ENCODE data around the gene MAD1L1.

Gene MAD1L1

DNA sequence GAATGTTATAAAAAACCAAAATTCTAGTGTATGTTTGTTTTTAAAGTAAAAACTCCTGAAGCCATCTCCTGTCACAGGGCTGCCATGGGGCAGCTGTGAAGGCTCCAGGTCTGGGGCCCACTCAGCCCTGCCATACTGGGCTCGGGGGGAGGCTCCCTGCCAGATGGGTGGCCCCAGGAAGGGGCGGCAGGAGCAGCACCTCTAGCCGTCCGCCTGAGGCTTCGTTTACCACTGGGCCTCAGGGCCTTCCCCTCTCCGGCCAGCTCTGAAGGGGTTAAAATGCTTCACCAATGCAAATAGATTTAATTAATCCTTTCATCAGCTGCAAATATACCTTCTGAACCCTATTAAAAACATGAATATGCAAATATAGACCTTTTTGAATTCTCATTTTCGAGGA is 423.7 kb downstream of the MAD1L1 start (continued):
- TF ChIP-seq, protein P1, sequence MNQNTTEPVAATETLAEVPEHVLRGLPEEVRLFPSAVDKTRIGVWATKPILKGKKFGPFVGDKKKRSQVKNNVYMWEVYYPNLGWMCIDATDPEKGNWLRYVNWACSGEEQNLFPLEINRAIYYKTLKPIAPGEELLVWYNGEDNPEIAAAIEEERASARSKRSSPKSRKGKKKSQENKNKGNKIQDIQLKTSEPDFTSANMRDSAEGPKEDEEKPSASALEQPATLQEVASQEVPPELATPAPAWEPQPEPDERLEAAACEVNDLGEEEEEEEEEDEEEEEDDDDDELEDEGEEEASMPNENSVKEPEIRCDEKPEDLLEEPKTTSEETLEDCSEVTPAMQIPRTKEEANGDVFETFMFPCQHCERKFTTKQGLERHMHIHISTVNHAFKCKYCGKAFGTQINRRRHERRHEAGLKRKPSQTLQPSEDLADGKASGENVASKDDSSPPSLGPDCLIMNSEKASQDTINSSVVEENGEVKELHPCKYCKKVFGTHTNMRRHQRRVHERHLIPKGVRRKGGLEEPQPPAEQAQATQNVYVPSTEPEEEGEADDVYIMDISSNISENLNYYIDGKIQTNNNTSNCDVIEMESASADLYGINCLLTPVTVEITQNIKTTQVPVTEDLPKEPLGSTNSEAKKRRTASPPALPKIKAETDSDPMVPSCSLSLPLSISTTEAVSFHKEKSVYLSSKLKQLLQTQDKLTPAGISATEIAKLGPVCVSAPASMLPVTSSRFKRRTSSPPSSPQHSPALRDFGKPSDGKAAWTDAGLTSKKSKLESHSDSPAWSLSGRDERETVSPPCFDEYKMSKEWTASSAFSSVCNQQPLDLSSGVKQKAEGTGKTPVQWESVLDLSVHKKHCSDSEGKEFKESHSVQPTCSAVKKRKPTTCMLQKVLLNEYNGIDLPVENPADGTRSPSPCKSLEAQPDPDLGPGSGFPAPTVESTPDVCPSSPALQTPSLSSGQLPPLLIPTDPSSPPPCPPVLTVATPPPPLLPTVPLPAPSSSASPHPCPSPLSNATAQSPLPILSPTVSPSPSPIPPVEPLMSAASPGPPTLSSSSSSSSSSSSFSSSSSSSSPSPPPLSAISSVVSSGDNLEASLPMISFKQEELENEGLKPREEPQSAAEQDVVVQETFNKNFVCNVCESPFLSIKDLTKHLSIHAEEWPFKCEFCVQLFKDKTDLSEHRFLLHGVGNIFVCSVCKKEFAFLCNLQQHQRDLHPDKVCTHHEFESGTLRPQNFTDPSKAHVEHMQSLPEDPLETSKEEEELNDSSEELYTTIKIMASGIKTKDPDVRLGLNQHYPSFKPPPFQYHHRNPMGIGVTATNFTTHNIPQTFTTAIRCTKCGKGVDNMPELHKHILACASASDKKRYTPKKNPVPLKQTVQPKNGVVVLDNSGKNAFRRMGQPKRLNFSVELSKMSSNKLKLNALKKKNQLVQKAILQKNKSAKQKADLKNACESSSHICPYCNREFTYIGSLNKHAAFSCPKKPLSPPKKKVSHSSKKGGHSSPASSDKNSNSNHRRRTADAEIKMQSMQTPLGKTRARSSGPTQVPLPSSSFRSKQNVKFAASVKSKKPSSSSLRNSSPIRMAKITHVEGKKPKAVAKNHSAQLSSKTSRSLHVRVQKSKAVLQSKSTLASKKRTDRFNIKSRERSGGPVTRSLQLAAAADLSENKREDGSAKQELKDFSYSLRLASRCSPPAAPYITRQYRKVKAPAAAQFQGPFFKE (tag by site-specific recombination; IDR thresholded peaks at IDR 0.05; ENCODE audit: borderline replicate concordance), result no peak
- TF ChIP-seq ZNF366 (tag by site-specific recombination; conservative IDR thresholded peaks at IDR 0.05) (no peak), ZFP37 (tag by site-specific recombination; IDR thresholded peaks at IDR 0.05) (no peak), ZXDB (tag by site-specific recombination; IDR thresholded peaks at IDR 0.05) (no peak), GLI2 (tag by site-specific recombination; IDR thresholded peaks at IDR 0.05; ENCODE audit: borderline replicate concordance, low read depth) (no peak), ZNF501 (tag by site-specific recombination; IDR thresholded peaks at IDR 0.05) (no peak), KLF16 (tag by site-specific recombination; IDR thresholded peaks at IDR 0.05) (no peak)
- TF ChIP-seq, protein P2, sequence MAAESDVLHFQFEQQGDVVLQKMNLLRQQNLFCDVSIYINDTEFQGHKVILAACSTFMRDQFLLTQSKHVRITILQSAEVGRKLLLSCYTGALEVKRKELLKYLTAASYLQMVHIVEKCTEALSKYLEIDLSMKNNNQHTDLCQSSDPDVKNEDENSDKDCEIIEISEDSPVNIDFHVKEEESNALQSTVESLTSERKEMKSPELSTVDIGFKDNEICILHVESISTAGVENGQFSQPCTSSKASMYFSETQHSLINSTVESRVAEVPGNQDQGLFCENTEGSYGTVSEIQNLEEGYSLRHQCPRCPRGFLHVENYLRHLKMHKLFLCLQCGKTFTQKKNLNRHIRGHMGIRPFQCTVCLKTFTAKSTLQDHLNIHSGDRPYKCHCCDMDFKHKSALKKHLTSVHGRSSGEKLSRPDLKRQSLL (tag by site-specific recombination; IDR thresholded peaks at IDR 0.05), result no peak

DNA sequence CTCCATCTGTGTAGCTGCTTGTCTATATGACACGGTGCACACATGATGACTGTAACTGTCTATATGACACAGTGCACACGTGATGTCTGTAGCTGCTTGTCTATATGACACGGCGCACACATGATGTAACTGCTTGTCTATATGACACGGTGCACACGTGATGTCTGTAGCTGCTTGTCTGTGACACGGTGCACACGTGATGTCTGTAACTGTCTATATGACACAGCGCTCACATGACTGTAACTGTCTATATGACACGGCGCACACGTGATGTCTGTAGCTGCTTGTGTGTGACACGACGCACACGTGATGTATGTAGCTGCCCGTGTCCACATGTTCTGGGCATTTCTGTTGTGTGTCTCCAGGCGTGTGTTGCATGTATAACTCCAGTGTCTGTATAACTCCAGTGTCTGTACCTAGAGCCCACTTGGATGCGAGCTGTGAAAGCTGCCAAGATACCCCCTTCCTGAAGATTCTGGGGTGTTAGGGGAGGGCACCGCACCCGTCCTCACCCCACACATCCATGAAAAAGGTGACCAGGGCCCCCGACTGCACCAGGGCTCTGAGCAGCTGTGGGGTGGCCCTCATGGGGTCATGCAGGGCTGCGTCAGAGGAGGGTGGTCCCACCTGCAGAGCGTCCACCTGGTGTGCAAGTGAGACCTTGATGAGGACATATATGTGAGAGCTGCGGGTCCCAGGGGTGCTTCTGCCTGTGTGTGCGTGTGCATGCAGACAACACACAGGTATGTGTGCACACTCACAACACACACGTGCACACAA is 424.7 kb downstream of the MAD1L1 start:
- TF ChIP-seq ZNF521 (tag by site-specific recombination; IDR thresholded peaks at IDR 0.05), result no peak
- TF ChIP-seq ZNF514 (tag by site-specific recombination; IDR thresholded peaks at IDR 0.05), result no peak
- TF ChIP-seq, protein P3, sequence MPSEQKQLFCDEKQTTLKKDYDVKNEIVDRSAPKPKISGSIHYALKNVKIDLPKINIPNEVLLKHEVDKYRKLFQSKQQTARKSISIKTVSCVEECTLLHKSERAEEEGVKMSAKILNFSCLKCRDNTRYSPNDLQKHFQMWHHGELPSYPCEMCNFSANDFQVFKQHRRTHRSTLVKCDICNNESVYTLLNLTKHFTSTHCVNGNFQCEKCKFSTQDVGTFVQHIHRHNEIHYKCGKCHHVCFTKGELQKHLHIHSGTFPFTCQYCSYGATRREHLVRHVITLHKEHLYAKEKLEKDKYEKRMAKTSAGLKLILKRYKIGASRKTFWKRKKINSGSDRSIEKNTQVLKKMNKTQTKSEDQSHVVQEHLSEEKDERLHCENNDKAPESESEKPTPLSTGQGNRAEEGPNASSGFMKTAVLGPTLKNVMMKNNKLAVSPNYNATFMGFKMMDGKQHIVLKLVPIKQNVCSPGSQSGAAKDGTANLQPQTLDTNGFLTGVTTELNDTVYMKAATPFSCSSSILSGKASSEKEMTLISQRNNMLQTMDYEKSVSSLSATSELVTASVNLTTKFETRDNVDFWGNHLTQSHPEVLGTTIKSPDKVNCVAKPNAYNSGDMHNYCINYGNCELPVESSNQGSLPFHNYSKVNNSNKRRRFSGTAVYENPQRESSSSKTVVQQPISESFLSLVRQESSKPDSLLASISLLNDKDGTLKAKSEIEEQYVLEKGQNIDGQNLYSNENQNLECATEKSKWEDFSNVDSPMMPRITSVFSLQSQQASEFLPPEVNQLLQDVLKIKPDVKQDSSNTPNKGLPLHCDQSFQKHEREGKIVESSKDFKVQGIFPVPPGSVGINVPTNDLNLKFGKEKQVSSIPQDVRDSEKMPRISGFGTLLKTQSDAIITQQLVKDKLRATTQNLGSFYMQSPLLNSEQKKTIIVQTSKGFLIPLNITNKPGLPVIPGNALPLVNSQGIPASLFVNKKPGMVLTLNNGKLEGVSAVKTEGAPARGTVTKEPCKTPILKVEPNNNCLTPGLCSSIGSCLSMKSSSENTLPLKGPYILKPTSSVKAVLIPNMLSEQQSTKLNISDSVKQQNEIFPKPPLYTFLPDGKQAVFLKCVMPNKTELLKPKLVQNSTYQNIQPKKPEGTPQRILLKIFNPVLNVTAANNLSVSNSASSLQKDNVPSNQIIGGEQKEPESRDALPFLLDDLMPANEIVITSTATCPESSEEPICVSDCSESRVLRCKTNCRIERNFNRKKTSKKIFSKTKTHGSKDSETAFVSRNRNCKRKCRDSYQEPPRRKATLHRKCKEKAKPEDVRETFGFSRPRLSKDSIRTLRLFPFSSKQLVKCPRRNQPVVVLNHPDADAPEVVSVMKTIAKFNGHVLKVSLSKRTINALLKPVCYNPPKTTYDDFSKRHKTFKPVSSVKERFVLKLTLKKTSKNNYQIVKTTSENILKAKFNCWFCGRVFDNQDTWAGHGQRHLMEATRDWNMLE (tag by site-specific recombination; conservative IDR thresholded peaks at IDR 0.05; ENCODE audit: low read depth), result no peak
- TF ChIP-seq ZNF548 (tag by site-specific recombination; IDR thresholded peaks at IDR 0.05), result no peak
- TF ChIP-seq ZNF843 (tag by site-specific recombination; IDR thresholded peaks at IDR 0.05), result no peak
- TF ChIP-seq SP2 (tag by site-specific recombination; IDR thresholded peaks at IDR 0.05), result no peak
- TF ChIP-seq ZNF747 (tag by site-specific recombination; IDR thresholded peaks at IDR 0.05), result no peak
- TF ChIP-seq ZNF707 (tag by site-specific recombination; IDR thresholded peaks at IDR 0.05), result no peak
- no peak for TF ChIP-seq ZNF433 (tag by site-specific recombination; IDR thresholded peaks at IDR 0.05; ENCODE audit: low read depth)
- TF ChIP-seq SALL2 (tag by site-specific recombination; IDR thresholded peaks at IDR 0.05; ENCODE audit: borderline replicate concordance), result no peak
- TF ChIP-seq ZNF473 (tag by site-specific recombination; IDR thresholded peaks at IDR 0.05), result no peak
- TF ChIP-seq, protein P4, sequence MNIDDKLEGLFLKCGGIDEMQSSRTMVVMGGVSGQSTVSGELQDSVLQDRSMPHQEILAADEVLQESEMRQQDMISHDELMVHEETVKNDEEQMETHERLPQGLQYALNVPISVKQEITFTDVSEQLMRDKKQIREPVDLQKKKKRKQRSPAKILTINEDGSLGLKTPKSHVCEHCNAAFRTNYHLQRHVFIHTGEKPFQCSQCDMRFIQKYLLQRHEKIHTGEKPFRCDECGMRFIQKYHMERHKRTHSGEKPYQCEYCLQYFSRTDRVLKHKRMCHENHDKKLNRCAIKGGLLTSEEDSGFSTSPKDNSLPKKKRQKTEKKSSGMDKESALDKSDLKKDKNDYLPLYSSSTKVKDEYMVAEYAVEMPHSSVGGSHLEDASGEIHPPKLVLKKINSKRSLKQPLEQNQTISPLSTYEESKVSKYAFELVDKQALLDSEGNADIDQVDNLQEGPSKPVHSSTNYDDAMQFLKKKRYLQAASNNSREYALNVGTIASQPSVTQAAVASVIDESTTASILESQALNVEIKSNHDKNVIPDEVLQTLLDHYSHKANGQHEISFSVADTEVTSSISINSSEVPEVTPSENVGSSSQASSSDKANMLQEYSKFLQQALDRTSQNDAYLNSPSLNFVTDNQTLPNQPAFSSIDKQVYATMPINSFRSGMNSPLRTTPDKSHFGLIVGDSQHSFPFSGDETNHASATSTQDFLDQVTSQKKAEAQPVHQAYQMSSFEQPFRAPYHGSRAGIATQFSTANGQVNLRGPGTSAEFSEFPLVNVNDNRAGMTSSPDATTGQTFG (tag by site-specific recombination; IDR thresholded peaks at IDR 0.05; ENCODE audit: borderline replicate concordance), result no peak
- ChIA-PET CTCF (no interaction called here), POLR2A (no interaction called here)

More for the DNA sequence above, 424.7 kb downstream of the MAD1L1 start:
- Histone ChIP-seq H3K4me3 (ENCODE audit: low read depth, low read length) (no peak overlapping the region), H3K9me3 (ENCODE audit: control insufficient read depth, insufficient read depth, low read depth, low read length) (no peaks in the 10 kb centered on the region), H3K4me1 (ENCODE audit: control insufficient read depth, insufficient read depth, low read length) (no peaks in the 10 kb centered on the region), H3K36me3 (ENCODE audit: control insufficient read depth in 2 of 2, insufficient read depth in 1 of 2, low read length in 2 of 2) (no peaks in the 10 kb centered on the region), H3K27ac (ENCODE audit: extremely low read depth, low read depth, low read length) (no peak overlapping the region)

All from HEK293 (cell line).